Measurements from ENCODE around the gene KLRB1. TPM values are rescaled to one million over a fixed set of nuclear protein-coding genes. Genes with fewer than 3 reads are reported as not detected.

KLRB1 gene
- polyA plus RNA-seq, 1 of the 3 experiments (the other 2 are of a cell fraction), result not detected

DNA sequence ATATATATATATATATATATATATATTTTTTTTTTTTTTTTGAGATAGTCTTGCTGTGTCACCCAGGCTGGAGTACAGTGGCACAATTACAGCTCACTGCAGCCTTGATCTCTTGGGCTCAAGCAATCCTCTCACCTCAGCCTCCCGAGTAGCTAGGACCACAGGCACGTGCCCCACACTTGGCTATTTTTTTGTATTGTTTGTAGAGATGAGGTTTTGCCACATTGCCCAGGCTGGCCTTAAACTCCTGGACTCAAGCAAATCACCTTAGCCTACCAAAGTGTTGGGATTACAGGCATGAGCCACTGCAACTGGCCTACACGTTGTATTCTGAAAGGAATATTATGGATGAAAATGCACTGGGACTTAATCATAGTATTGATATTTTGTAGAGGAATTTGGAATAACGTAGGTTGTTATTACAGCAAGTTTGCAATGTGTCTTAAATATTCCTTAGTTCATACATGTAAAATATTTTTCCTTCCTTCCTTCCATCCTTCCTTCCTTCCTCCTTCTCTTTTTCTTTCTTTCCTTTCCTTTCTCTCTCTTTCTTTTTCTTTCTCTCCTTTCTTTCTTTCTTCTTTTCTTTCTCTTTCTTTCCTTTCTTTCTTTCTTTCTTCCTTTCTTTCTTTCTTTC is 862 bp downstream of the KLRB1 start:
- ChIA-PET CTCF (interaction anchor here (1.0 kb wide), 1 partner anchor 275 kb away, joined by 4 read pairs; no protein-coding TSS in a partner anchor), POLR2A (no interaction called here)
- Histone ChIP-seq H3K27me3 (ENCODE audit: insufficient read depth) (no peaks in the 10 kb centered on the region), H3K4me1 (ENCODE audit: control insufficient read depth in 1 of 2, insufficient read depth in 2 of 2, low read depth in 1 of 2, low read length in 1 of 2) (no peaks in the 10 kb centered on the region), H3K9me3 (no peaks in the 10 kb centered on the region), H3K36me3 (replicated peaks in 1 of 2; ENCODE audit: control insufficient read depth in 1 of 2, insufficient read depth in 2 of 2, low read length in 1 of 2) (no peaks in the 10 kb centered on the region), H4K20me1 (ENCODE audit: insufficient read depth) (no peaks in the 10 kb centered on the region), H3K9me2 (no peaks in the 10 kb centered on the region), H3K4me3 (ENCODE audit: low read depth in 2 of 2, low read length in 1 of 2) (no peak overlapping the region), H3K79me2 (ENCODE audit: insufficient read depth) (no peaks in the 10 kb centered on the region), H3K27ac (ENCODE audit: low read depth in 2 of 2, low read length in 1 of 2) (no peak overlapping the region), H2AFZ (ENCODE audit: low read depth) (no peak overlapping the region), H3K9ac (no peak overlapping the region), H3K4me2 (no peak overlapping the region), H3F3A (replicated peaks; ENCODE audit: insufficient read depth) (no peaks in the 10 kb centered on the region)
- DNase-seq, result no peak
- TF ChIP-seq POLR2AphosphoS5 (IDR thresholded peaks at IDR 0.05; ENCODE audit: low read depth, low read length) (no peak), JUND (IDR thresholded peaks at IDR 0.05) (no peak), RAD21 (IDR thresholded peaks at IDR 0.05; ENCODE audit: low read length) (no peak), SMC3 (IDR thresholded peaks at IDR 0.05; ENCODE audit: low read depth, low read length) (no peak), SIN3A (IDR thresholded peaks at IDR 0.05; ENCODE audit: borderline replicate concordance, low read depth, low read length) (no peak), TEAD4 (IDR thresholded peaks at IDR 0.05; ENCODE audit: borderline replicate concordance, insufficient read depth) (no peak), GABPA (IDR thresholded peaks at IDR 0.05; ENCODE audit: low read depth) (no peak), GATA2 (CRISPR knock-in tag; IDR thresholded peaks at IDR 0.05) (no peak), CTCF (IDR thresholded peaks at IDR 0.05) (no peak), EP300 (IDR thresholded peaks at IDR 0.05; ENCODE audit: borderline replicate concordance in 1 of 2, low read depth in 1 of 2, low read length in 1 of 2) (no peak), ELF1 (IDR thresholded peaks at IDR 0.05) (no peak), NRF1 (IDR thresholded peaks at IDR 0.05; ENCODE audit: low read depth, low read length) (no peak), CHD2 (IDR thresholded peaks at IDR 0.05; ENCODE audit: low read length, partially characterized antibody) (no peak), TAF1 (IDR thresholded peaks at IDR 0.05; ENCODE audit: borderline replicate concordance, low read depth, low read length) (no peak)
- 21% methylated on average over 4 of the region's 4 CpGs for WGBS (ENCODE audit: low lambda C conversion rate)

- POLR2A ChIA-PET, result no interaction called here
- no peaks in the 10 kb centered on the region for H3K79me2 ChIP-seq (ENCODE audit: insufficient read depth)
- H3K9me3 ChIP-seq, result no peaks in the 10 kb centered on the region
- no peaks in the 10 kb centered on the region for H3F3A ChIP-seq (replicated peaks; ENCODE audit: insufficient read depth)
- H3K36me3 ChIP-seq (replicated peaks in 1 of 2; ENCODE audit: control insufficient read depth in 1 of 2, insufficient read depth in 2 of 2, low read length in 1 of 2), result no peaks in the 10 kb centered on the region
- no peaks in the 10 kb centered on the region for H3K27me3 ChIP-seq (ENCODE audit: insufficient read depth)
- no peak overlapping the region for H3K9ac ChIP-seq
- DNase-seq, result no peak
- H3K27ac ChIP-seq (ENCODE audit: low read depth in 2 of 2, low read length in 1 of 2), result no peak overlapping the region
- WGBS (ENCODE audit: low lambda C conversion rate), result 61% methylated on average over 3 of the region's 3 CpGs
- CTCF ChIA-PET, result interaction anchor here (1.0 kb wide), 1 partner anchor 274 kb away, joined by 4 read pairs; no protein-coding TSS in a partner anchor
- no peak overlapping the region for H2AFZ ChIP-seq (ENCODE audit: low read depth)
- no peak overlapping the region for H3K4me2 ChIP-seq
- H3K4me1 ChIP-seq (ENCODE audit: control insufficient read depth in 1 of 2, insufficient read depth in 2 of 2, low read depth in 1 of 2, low read length in 1 of 2), result no peaks in the 10 kb centered on the region
- H3K4me3 ChIP-seq (ENCODE audit: low read depth in 2 of 2, low read length in 1 of 2), result no peak overlapping the region
- TF ChIP-seq GABPA (IDR thresholded peaks at IDR 0.05; ENCODE audit: low read depth), result no peak
- TF ChIP-seq CHD2 (IDR thresholded peaks at IDR 0.05; ENCODE audit: low read length, partially characterized antibody), result no peak
- no peak for TF ChIP-seq YY1 (IDR thresholded peaks at IDR 0.05; ENCODE audit: low read depth)
- TF ChIP-seq GATA2 (CRISPR knock-in tag; IDR thresholded peaks at IDR 0.05), result no peak
- TF ChIP-seq RFX5 (IDR thresholded peaks at IDR 0.05; ENCODE audit: low read length), result no peak
- TF ChIP-seq MXI1 (IDR thresholded peaks at IDR 0.05; ENCODE audit: low read depth, low read length), result no peak
- TF ChIP-seq ELF1 (IDR thresholded peaks at IDR 0.05), result no peak
- TF ChIP-seq EZH2phosphoT487 (IDR thresholded peaks at IDR 0.05; ENCODE audit: borderline replicate concordance, low read depth), result no peak
- TF ChIP-seq JUND (IDR thresholded peaks at IDR 0.05), result no peak
- no peak for TF ChIP-seq RAD21 (IDR thresholded peaks at IDR 0.05; ENCODE audit: low read length)
- no peaks in the 10 kb centered on the region for H4K20me1 ChIP-seq (ENCODE audit: insufficient read depth)
- H3K9me2 ChIP-seq, result no peaks in the 10 kb centered on the region
Measured at GRCh38 chr12:9606247-9606646, 1.5 kb downstream of the KLRB1 start.

All from SK-N-SH (cell line).